IMR-90 (cell line): ENCODE data around the gene RAD51B.

Experiments
- BHLHE40 ChIP-seq: fragments of 150-350 bp; IDR thresholded peaks from 2 replicates; pipeline ENCODE4 v1.6.1; 2016; ENCODE audit warnings: mild to moderate bottlenecking, low read depth, low read length
- CHD1 ChIP-seq: IDR thresholded peaks from 2 replicates; pipeline ENCODE4 v1.6.1; 2012; ENCODE audit warnings: low read depth, low read length, improper control_type of control experiment
- MAFK ChIP-seq: IDR thresholded peaks from 2 replicates; pipeline ENCODE4 v1.6.1; 2012; ENCODE audit warnings: low read depth, low read length, improper control_type of control experiment
- MXI1 ChIP-seq: IDR thresholded peaks from 2 replicates; pipeline ENCODE4 v1.6.1; 2012; ENCODE audit warnings: low read depth, mild to moderate bottlenecking, low read length, moderate library complexity, borderline replicate concordance
- POLR2A ChIP-seq: IDR thresholded peaks from 2 replicates; pipeline ENCODE4 v1.6.1; 2012; ENCODE audit warnings: mild to moderate bottlenecking, low read depth, low read length
- RAD21 ChIP-seq: IDR thresholded peaks from 2 replicates; pipeline ENCODE4 v1.6.1; 2012; ENCODE audit warnings: low read length, improper control_type of control experiment
- SMC3 ChIP-seq: fragments of 150-350 bp; IDR thresholded peaks from 2 replicates; pipeline ENCODE4 v1.6.1; 2016; ENCODE audit warnings: low read depth, mild to moderate bottlenecking, antibody characterized with exemption, low read length, moderate library complexity
- TF ChIP-seq, protein P1 (sequence below): conservative IDR thresholded peaks from 2 replicates; pipeline ENCODE4 v1.5.1; 2012; ENCODE audit warnings: mild to moderate bottlenecking, low read depth, low read length, improper control_type of control experiment
- TF ChIP-seq, protein P2 (sequence below): fragments of 150-350 bp; IDR thresholded peaks from 2 replicates; pipeline ENCODE4 v1.6.1; 2017; ENCODE audit warnings: mild to moderate bottlenecking, antibody characterized with exemption, low read length, low read depth

- TF ChIP-seq, protein P1, sequence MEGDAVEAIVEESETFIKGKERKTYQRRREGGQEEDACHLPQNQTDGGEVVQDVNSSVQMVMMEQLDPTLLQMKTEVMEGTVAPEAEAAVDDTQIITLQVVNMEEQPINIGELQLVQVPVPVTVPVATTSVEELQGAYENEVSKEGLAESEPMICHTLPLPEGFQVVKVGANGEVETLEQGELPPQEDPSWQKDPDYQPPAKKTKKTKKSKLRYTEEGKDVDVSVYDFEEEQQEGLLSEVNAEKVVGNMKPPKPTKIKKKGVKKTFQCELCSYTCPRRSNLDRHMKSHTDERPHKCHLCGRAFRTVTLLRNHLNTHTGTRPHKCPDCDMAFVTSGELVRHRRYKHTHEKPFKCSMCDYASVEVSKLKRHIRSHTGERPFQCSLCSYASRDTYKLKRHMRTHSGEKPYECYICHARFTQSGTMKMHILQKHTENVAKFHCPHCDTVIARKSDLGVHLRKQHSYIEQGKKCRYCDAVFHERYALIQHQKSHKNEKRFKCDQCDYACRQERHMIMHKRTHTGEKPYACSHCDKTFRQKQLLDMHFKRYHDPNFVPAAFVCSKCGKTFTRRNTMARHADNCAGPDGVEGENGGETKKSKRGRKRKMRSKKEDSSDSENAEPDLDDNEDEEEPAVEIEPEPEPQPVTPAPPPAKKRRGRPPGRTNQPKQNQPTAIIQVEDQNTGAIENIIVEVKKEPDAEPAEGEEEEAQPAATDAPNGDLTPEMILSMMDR = no peak
- TF ChIP-seq MAFK (no peak), POLR2A (no peak), BHLHE40 (no peak), MXI1 (no peak), CHD1 (no peak), SMC3 (no peak), RAD21 (no peak)
- TF ChIP-seq, protein P2, sequence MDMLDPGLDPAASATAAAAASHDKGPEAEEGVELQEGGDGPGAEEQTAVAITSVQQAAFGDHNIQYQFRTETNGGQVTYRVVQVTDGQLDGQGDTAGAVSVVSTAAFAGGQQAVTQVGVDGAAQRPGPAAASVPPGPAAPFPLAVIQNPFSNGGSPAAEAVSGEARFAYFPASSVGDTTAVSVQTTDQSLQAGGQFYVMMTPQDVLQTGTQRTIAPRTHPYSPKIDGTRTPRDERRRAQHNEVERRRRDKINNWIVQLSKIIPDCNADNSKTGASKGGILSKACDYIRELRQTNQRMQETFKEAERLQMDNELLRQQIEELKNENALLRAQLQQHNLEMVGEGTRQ = no peak
Observed at GRCh38 chr14:68247676-68248268, 428.2 kb downstream of the RAD51B start.
